A172 (cell line): ENCODE data around the gene CKMT2. TPM values are rescaled to one million over a fixed set of nuclear protein-coding genes. Genes with fewer than 3 reads are reported as not detected.

Experiments used
- DNase-seq: peaks from one replicate; pipeline ENCODE4 v3.0.0-alpha.2; 2015; ENCODE audit warnings: low spot score
- total RNA-seq: library from RNA; depleted of rRNA; stranded (reverse); fragments of >200 nt; shearing (Covaris generic); gene quantifications from 2 replicates; pipeline ENCODE4 v1.2.3, GENCODE V29; 2014

CKMT2 gene
- total RNA-seq, 1 experiment from 2014 or later, result 4.7 TPM

GRCh38 chr5:81216152-81216551 is 17.0 kb upstream of the CKMT2 start:
- no peak for DNase-seq

DNA sequence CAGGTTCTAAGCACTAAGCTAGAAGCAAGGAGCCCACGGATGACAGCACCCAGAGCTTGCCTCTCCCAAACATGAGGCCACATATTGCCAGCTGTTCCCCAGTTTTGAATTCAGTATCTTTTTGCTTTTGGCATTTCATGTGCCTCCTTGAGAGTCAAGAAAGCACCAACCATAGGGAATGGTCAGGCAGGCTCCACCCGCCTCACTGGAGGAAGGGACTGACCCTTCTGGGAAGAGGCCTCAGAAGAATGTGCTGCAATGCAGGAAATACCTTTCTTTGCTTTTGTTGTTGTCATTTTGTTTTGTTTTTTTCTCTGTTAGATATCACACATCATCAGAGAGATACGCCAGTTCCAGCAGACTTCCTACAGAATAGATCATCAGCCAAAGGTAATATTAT is 13.7 kb upstream of the CKMT2 start:
- DNase-seq, result no peak

GRCh38 chr5:81222285-81222684 is 10.8 kb upstream of the CKMT2 start:
- no peak for DNase-seq

GRCh38 chr5:81225463-81225862 is 7.7 kb upstream of the CKMT2 start:
- no peak for DNase-seq

GRCh38 chr5:81226286-81226685 is 6.8 kb upstream of the CKMT2 start:
- DNase-seq, result no peak

DNA sequence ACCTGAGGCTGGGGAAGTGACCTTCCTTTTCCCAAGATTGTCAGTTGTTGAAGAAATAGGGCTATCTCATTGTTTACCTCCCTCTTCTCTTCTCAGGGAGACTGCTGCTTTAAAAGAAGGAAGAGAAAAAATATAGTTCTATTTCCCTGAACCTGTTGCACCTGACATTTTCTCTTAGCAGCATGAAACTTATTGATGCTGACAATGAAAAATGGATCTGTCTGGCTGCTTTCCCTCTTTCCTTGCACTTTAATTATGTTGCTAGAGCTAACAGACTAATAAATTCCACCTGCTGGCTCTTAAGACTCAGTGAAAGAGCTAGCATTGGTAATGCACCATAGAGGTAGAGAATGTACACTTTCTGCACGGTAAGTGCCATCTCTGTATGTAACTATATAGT is 6.2 kb upstream of the CKMT2 start:
- no peak for DNase-seq

DNA sequence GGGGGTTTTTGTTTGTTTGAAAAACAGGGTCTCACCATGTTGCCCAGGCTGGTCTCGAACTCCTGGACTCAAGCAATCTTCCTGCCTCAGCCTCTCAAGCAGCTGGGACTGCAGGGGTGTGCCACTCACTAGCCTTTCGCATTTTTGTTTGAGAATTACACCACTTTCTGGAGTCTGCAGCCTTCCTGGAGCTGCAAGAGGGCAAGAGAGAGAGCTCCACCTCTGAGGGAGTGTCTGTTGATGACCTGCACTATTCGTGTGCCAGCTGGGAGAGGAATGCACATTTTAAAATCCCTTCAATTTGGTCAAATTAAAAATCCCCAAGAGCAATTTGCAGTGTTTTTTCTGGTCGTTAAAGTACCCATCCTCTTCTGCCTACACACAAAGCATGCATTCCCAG is 5.0 kb upstream of the CKMT2 start:
- DNase-seq, result no peak

GRCh38 chr5:81230416-81230815 is 2.7 kb upstream of the CKMT2 start:
- no peak for DNase-seq

DNA sequence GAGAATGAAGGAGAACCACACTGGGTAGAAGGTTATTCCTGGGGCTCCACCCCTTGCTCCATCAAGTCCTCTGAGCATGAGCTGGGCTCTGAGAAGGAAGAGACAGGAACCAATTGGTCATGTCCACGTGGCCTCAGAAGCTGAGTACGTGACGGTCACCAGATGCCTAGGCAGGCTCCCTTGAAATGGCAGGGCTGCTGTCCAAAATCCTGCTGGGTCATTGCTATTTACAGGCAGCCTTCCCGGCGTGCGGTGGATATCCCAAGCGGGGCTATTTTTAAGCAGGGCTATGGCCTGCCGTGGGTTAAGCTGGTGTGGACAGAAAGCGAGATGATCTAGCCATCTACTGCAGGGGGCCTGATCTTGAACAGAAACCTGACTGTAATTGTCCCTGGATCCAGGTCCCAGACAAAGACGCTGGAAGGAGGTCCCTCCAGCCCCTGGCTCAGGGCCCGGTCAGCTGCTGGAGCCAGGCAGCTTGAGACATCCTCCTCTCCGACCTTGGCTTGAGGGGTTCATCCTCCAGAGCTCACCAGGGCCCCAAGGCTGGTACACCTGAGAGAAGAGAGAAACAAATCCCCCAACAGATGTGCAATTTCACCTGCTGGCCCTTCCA is 550 bp upstream of the CKMT2 start:
- no peak for DNase-seq

DNA sequence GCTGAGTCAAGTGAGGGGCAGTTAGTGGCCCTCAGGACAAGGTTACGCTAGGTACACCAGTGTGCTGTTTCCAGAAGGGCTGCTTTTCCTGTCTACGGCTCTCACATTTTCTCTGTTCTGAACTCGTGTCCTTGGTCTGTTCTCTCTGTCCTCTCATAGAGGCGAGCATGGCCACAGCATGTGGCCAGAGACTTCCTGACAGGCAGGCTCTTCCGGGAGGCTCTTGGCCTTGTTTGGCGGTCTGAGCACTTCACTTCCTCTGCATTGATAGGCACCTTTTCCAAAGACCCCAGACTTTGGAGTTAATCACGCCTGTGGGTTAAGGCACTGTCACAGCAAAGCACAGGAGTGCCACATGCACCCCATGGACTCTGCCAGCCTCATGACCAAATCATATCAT is 1.2 kb downstream of the CKMT2 start:
- no peak for DNase-seq

- no peak for DNase-seq
Observed at GRCh38 chr5:81234801-81235200, 1.7 kb downstream of the CKMT2 start.

DNA sequence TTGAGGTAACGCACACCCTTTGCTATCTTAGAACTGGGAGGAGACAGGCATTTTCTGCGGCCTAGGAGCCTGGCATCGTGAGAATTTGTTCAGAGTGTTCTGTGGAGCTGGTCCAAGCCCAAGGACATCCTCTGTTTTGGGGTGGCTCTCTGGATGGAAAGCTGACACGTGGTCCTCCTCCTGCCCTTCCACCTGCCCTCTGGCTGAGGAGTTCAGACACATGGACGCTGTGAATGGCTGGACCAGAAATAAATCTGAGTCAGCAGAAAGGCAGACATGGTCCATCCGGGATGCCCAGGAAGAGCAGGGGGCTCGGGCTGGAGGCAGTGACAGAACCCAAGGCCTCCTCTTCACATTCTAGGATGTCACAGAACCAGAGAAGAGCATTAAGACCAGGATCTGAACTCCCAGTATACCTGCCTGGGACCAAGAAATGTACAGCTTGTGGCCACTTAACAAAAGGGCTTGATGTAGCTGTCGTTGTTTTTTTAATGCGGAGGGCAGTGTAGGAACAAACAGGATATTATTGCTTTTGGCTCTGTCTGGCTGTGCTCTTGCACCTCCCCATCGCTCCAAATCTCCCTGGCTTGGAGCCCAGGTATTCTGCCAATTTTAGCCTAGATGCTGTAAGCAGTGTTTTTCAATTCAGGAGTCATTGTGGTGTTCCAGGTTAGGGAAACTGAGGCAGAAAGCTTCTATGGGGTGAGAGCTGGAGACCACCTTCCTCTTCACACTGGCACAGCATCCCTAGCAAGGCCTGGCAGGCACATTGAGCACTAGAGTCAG is 2.4 kb downstream of the CKMT2 start:
- no peak for DNase-seq

GRCh38 chr5:81238460-81238859 is 5.3 kb downstream of the CKMT2 start:
- no peak for DNase-seq

DNA sequence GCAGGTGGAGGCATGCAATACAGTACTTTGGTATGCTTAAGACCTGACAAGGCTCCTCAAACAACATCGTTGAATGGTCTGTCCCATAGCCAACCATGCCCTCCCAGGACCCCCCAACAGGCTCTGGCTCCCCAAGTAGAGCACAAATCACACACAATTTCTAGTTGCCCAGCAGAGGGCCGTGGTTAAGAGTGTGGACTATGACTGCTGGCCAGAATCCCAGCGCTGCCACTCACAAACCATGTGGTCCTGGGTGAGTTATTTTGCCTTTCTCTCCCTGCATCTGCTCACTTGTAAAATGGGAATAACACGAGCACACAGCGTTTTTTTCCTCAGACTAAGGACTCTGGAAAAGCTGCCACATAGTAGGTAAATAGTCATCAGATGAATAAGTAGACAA is 6.5 kb downstream of the CKMT2 start:
- no peak for DNase-seq

GRCh38 chr5:81241001-81241400 is 7.9 kb downstream of the CKMT2 start:
- DNase-seq, result no peak

DNA sequence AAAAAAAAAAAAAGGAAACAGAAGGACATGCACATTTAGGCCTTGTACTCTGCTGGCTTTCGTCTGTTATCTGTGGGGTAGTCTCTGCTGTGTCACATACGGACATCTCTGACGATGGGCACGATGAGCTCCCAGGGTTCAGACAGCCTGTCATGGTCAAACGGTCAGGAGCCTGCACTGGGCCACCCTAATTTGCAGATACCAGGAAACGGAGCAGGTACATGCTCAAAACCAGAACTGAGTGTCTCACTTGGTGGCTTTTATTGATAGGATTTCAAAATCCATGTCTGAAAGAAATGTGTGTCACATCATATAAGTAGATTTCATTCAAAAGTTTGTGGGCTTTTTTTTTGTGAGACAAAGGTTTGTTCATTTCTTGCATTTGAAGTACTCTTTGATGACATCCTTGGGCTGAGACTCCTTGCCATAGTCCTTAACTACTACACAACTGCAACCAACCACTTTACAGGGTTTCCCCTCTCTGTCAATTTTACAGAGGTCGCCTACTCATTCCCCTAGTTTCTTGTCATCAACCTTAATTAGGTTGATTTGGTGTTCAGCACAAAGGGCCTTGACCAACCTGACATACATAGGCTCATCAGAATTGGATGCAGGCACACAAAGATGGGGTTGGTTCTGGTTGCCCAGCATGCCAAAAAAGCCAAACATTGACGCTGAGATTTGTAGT is 9.0 kb downstream of the CKMT2 start:
- DNase-seq, result no peak

GRCh38 chr5:81242906-81243436 is 9.8 kb downstream of the CKMT2 start:
- DNase-seq, result no peak

DNA sequence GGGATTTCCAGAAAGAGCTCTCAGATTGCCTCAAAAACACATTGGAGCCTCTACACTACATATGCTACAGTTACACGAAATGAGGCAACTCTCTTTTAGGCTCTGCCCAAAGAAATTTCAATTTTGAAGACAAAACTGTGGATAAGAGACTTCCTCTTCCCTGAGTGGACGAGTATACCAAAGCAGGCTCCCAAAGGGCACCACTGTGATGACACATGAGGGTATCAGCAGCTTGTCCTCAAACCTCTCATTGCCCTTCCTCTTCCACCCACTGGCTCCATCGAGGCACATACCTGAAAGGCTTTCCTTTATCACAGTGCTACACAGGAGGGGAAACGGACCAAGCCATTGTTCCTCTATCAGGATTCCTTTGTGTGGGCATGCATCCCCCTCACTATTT is 11.3 kb downstream of the CKMT2 start:
- no peak for DNase-seq

DNA sequence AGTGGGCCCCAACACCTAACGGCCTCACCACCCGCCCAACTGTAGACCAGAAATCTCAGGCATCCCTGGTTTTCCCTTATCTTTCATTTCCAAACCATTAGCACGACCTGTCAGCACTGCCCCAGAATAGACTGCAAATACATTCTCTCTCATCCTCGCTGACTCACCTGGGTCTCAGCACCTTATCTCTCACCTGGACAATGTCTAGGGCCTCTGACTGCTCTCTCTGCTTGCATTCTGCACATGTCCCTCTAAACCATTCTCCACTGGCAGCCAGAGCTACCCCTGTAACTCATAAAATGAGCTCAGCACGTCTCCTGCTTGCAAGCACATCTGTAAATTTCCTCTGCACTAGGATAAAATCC is 12.7 kb downstream of the CKMT2 start:
- DNase-seq, result no peak

DNA sequence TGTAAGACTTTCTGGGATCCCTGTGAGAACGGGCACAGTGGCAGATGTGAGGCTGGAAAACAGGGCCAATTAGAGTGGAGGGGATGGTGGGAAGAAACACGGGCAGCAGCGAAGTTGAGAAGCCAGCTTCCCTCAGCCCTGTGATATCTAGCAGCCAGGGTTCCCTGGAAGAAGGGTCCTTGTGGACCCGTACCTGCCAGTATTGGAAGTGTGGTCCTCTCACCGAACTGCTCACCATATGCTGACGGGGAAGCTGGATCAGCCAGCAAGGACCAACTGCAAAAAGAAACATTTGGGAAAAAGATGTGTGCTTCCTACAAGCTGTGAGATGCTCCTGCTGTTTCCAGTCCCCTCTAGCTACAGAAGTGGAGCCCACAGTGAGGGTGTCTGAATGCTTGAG is 13.6 kb downstream of the CKMT2 start:
- no peak for DNase-seq

- DNase-seq, result peak; percentile 55
Observed at GRCh38 chr5:81247441-81247972, 14.4 kb downstream of the CKMT2 start.

DNA sequence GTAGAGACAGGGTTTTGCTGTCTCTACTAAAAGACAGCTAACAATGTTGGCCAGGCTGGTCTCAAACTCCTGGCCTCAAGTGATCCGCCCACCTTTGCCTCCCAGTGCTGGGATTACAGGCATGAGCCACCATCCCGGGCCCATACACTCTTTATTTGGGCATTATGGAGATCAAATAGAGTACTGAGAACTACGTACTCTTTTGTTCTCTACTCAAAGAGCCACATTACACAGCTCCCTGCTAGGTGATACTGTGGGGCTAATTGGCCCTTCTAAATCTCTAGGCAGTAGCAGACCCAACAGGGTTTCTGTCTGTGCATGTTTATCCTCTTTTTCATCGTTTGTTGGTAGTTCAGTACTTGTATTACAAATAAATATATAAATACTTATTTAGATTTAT is 16.1 kb downstream of the CKMT2 start:
- no peak for DNase-seq

DNA sequence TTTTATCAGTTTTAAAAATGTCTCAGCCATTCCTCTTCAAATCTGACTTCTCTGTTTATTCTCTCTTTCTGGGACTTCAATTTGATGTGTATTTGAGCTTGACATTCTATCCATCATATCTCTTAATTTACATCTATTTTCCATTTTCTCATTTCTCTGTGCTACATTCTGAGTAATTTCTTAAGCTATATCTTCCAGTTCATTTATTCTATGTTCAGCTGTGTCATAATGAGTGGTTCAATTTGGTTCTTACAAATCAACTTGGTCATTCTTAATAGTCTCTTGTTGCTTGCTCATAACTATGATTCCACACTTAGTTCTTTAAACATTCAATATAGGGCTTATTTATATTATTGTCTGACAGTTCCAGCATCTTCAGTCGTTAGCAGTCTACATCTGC is 16.9 kb downstream of the CKMT2 start:
- no peak for DNase-seq
